HG02885 (cell line): ENCODE data around the gene CAPZA2.
A peak's percentile ranks its signal among the peaks of the same experiment; 100 is the strongest.
"Not testable (repeated sequence)": the region's sequence is repeated elsewhere in the genome, so short reads cannot be mapped to it uniquely, and the experiment has no call there.

Experiments used
- ATAC-seq: cut with Tn5 transposase; IDR thresholded peaks from one replicate; pipeline ENCODE4 v1.9.1; 2021; ENCODE audit warnings: mild to moderate bottlenecking; ENCODE audit not compliant: unreplicated experiment, poor library complexity

Gene CAPZA2

DNA sequence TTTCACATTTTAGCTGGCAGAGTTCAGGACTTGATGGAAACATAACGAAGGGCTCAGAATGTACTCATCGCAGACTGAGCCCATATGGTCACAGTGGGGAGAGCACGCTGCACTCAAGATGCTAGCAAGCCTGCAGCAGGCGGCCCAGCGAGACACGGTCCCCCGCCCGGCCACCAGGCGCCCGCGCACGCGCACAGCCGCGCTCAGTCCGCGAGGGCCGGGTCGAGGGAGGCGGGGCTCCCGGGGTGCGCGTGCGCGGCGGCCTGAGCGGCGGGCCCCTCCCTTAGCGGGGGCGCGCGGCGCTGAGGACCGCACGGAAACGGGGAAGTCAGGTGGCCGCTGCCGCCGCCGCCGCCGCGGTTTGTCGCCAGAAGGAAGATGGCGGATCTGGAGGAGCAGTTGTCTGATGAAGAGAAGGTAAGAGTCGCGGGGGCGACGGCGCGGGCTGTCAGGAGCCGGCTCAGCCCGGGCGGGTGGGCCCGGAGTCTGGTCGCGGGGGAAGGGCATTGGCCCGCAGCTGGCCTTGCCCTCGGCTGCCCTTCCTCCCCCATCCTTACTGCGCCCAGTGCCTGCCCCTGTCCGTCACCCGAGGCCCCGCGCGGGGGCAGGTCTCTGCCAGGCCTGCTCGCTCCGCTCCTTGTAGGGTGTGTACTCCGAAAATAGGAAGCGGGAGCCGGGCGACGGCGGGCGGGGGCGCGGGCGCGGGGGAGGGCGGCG, at the start of gene CAPZA2:
CAPZA2 (plus strand) TSS at position 354 of the 717 bp plus-strand sequence; CDS start at position 379, 25 bp downstream.
- ATAC-seq = peak; percentile 90

DNA sequence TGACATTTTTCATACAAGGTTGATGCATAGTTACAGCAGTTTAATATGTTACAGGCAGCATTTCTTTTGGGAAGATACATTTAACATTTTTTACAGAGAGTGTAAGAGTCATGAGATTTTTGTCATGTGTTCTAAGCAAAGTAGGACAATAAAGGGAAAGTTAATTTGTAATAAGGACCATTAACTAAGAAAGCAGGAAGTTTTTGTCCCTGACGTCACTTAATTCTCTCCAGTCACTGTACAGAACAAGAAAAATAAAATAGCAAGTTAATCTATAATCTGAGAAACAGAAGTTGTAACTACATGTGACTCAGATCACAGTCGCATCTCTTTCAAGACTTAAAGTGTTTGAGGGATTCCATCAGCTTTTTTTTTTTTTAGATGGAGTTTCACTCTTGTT, 49.5 kb upstream of the CAPZA2 start:
- no peak for ATAC-seq

DNA sequence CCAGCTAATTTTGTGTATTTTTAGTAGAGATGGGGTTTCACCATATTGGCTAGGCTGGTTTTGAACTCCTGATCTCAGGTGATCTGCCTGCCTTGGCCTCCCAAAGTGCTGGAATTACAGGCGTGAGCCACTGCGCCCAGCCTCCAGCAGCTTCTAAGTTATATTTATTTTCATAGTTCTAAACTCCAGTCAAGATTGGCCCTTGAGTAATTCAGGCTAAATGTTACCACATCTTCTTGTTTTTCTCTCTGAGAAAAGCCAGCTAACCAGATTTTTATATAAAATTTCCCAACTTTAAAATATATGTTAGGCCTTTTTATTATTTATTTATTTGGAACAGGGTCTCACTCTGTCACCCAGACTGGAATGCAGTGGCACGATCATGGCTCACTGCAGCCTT, 49.0 kb upstream of the CAPZA2 start:
- ATAC-seq = not testable (repeated sequence)

DNA sequence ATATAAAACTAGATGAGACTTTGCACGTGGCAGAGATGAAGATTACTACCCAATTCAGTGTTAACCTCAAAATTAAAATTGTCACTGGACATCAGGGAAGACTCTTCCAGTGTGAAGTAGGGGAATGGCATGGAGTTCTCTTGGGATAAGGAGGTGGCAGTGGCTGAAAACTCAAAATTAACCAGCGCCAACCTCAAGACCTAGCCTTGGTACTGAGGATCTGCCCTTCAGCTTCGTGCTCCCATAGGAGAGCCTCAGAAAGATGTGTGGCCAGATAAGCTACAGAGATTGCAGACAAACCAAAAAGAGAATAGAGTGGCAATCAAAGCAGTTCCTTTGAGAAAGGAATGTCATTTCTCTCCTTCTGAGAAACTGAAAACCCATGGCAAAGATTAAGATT, 47.3 kb upstream of the CAPZA2 start:
- no peak for ATAC-seq

DNA sequence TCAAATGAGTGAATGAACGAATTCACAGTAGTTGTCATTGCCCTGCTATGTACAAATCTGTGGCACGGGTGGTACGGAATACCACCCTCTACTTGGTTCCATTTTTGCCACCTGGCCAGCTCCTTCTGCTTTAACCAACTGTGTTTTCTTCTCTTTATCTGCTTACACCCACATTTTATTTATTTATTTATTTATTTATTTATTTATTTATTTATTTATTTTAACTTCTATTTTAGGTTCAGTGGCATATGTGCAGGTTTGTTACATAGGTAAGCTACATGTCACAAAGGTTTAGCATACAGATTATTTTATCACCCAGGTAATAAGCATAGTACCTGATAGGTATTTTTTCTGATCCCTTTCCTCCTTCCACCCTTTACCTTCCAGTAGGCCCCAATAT, 42.2 kb upstream of the CAPZA2 start:
- ATAC-seq = no peak

- ATAC-seq = not testable (repeated sequence)
Measured at GRCh38 chr7:116821647-116822046, 40.7 kb upstream of the CAPZA2 start.

- no peak for ATAC-seq
Measured at GRCh38 chr7:116824449-116824848, 37.9 kb upstream of the CAPZA2 start.

GRCh38 chr7:116828281-116828680, 34.1 kb upstream of the CAPZA2 start:
- no peak for ATAC-seq

GRCh38 chr7:116829041-116829440, 33.3 kb upstream of the CAPZA2 start:
- ATAC-seq = no peak

DNA sequence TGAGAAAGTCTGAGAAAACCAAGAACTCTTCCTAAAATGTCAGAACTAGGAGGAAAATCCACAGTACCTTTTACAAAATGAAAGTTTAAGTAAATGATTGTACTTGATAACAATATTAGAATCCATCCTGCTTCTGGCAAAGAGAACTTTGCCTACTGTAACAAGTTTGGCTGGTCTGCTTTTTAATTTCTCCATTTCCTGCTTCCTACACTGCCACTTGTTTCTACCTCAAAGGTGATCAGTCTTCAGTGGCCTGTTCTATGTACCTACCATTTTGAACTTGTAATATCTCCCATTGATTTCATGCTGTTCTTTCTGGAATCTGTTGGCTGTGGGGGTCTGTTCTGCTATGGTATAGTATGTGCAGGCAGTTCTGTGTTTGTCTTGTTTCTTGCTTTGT, 32.9 kb upstream of the CAPZA2 start:
- no peak for ATAC-seq

- ATAC-seq = no peak
Measured at GRCh38 chr7:116832692-116833091, 29.7 kb upstream of the CAPZA2 start.

GRCh38 chr7:116834815-116835504, 27.4 kb upstream of the CAPZA2 start:
- ATAC-seq = no peak

DNA sequence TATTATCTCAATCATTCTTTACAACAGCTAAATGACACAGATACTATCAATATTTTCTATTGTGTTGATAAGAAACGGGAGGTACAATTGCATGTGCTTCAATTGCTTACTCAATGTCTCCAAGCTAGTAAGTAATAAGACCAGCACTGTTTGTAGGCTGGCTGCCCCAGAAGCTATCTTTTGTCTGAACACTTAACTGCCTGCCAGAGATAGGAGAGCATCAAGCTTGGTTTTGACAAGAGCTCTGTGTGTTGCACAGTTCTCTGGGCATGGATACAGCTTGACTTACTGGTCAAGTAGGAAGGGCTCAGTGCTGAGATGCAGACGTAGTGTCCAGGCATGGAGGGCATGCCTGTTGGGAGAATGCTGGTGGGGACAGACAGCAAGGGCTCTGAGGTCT, 26.3 kb upstream of the CAPZA2 start:
- no peak for ATAC-seq

DNA sequence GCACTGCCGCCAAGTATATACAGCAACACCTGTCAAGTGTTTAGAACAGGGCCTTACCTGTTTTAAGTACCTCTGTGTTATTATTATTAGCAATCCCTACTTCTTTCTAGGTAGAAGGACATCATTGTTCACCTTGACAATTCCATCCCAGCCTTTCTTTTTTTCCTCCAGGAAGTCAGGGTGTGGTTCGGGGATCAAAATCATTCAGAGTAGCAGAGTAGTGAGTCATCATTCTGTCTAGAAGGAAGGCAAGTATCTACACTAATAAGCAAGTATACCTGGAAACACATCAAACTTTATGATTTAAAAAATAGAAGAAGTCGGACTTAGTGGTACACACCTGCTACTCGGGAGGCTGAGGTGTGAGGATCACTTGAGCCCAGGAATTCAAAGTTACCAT, 25.5 kb upstream of the CAPZA2 start:
- no peak for ATAC-seq

- ATAC-seq = no peak
Measured at GRCh38 chr7:116837586-116837985, 24.8 kb upstream of the CAPZA2 start.

- ATAC-seq = no peak
Measured at GRCh38 chr7:116840256-116840655, 22.1 kb upstream of the CAPZA2 start.

DNA sequence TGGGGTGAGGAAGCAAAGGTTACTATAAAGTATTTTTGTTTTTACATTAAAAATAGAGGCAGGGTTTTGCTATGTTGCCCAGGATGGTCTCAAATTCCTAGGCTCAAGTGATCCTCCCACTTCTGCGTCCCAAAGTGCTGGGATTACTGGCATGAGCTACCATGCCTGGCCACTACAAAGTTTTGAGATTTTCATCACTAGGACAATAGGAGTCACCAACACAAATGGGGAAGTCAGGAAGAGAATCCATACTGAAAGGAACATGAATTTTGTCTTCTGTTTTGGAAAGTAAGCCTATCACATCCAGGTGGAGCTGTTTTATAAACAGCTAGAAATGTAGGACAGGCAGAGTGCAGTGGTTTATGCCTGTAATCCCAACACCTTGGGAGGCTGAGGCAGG, 20.0 kb upstream of the CAPZA2 start:
- ATAC-seq = no peak

- ATAC-seq = no peak
Measured at GRCh38 chr7:116843378-116843777, 19.0 kb upstream of the CAPZA2 start.

DNA sequence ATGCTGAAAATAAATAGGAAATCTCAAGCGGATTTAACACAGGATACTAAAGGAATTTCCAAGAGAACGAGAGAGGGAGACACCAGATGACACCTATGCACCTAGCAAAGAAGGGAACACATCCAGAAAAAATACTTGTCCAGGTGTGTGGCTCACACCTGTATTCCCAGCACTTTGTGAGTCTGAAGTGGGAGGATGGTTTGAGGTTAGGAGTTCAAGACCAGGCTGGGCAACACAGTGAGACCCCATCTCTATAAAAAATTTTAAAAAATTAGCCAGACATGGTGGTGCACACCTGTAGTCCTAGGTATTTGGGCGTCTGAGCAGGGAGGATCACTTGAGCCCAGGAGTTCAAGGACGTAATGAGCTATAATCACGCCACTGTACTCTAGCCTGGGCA, 11.2 kb upstream of the CAPZA2 start:
- ATAC-seq = no peak

DNA sequence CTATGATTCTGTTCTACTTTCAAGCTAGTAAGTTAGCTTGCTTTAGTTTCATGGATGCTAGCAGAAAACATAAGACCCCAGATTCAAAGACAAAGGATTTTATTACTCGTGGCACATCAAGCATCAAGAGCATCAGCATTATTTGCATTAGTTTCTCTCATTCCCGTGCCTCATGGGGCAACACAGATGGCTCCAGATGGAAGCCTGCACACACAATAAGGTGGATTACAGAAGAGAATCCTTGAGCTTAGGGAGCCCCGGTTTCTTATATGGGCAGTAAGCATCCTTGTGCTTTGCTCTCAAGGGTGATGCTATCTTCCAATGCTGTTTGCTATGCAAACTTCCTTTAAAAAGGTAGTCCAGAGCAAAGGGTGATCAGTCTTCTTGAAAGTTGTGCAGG, 10.7 kb upstream of the CAPZA2 start:
- no peak for ATAC-seq

DNA sequence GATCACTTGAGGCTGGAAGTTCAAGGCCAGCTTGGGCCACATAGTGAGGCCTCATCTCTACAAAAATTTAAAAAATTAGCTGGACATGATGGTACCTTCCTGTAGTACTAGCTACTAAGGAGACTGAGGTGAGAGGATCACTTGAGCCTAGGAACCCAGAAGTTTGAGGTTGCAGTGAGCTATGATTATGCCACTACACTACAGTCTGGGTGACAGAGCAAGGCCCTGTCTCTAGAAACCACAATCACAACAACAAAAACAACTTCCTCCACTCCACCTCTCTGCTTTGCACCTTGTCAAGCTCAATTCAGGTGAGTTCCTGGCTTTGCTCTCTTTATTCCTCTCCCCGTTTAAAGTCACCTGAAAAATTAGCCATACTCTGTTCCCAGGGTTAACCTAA, 8.3 kb upstream of the CAPZA2 start:
- no peak for ATAC-seq

DNA sequence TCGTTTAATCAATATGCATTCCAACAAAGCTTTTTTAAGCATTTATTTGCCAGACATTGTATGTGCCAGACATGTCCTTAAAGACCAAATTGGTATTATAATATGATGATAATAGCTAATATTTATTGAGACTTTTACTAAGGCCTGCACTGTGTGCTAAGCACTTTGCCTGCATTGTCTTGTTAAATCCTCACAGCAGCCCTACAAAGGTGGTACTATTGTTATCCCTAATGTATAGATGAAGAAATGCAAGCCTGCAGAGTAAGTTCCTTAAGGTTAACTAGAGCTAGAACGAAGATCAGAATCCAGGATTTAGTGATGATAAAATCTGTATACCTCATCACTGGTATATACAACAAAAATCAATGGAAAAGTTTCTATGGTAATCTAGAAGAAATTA, 5.3 kb upstream of the CAPZA2 start:
- no peak for ATAC-seq
